ENCODE measurements around the gene PHLDB3. TPM values are rescaled to one million over a fixed set of nuclear protein-coding genes. Genes with fewer than 3 reads are reported as not detected.
"Not testable (repeated sequence)": the region's sequence is repeated elsewhere in the genome, so short reads cannot be mapped to it uniquely, and the experiment has no call there.

PHLDB3 gene
- total RNA-seq, 1 experiment from 2014 or later = 9.0 TPM

DNA sequence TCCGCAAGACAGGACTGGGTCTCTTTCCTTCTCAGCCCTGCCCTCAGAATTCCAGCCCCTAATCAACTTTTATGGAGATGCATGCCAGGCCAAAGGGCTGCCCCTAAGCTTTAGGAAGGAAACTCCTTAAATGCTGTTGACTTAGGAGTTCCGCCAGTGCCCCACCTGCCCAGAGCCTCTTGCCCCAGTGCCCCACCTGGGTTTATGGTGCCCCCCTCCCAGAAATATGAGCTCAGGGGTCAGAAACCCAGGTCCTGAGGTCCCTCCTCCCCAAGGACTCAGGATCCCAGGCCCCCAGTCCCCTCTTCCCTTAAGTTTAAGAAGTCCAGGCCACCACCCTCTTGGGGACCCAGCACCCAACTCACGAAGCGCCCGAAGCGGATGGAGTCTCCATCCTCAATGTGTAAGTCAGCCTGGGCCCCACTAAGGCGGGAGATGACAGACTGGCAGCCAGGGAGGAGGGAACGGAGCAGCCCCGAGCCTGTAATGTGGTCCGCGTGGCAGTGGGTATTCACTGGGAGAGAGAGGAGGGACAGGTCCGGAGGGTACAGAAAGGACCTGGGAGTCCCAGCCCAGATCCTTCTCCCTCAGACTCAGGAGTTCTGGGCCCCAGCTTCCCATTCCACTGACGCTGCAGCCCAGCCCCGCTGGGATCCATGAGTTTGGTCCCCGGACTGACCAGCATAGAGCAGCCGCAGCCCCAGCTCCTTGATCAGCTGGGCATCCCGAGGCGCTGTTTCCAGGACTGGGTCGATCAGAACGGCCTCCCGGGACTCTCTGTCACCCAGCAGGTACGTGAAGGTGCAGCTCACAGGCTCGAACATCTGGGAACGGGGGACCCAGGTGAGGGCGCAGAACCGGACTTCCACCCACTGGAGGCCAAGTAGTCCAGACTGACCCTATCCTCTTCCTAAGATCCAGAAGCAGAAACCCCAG, 21.6 kb upstream of the PHLDB3 start:
- peak overlapping the region; percentile 91 for H3K4me3 ChIP-seq (ENCODE audit: low read depth, low read length, poor library complexity, severe bottlenecking)
- intact Hi-C loops (cut with micrococcal nuclease; ENCODE audit: unreplicated experiment) = no loop called here
- POLR2A ChIA-PET (ENCODE audit: low non-redundant PET) = interaction anchor here (1.0 kb wide), 1 partner anchor 79 kb away, joined by 3 read pairs; no protein-coding TSS in a partner anchor
- no peak for TF ChIP-seq EZH2 (IDR thresholded peaks at IDR 0.05; ENCODE audit: borderline replicate concordance, low read depth, low read length, poor library complexity, severe bottlenecking)
- TF ChIP-seq, protein P1, sequence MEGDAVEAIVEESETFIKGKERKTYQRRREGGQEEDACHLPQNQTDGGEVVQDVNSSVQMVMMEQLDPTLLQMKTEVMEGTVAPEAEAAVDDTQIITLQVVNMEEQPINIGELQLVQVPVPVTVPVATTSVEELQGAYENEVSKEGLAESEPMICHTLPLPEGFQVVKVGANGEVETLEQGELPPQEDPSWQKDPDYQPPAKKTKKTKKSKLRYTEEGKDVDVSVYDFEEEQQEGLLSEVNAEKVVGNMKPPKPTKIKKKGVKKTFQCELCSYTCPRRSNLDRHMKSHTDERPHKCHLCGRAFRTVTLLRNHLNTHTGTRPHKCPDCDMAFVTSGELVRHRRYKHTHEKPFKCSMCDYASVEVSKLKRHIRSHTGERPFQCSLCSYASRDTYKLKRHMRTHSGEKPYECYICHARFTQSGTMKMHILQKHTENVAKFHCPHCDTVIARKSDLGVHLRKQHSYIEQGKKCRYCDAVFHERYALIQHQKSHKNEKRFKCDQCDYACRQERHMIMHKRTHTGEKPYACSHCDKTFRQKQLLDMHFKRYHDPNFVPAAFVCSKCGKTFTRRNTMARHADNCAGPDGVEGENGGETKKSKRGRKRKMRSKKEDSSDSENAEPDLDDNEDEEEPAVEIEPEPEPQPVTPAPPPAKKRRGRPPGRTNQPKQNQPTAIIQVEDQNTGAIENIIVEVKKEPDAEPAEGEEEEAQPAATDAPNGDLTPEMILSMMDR (conservative IDR thresholded peaks at IDR 0.05; ENCODE audit: low read depth, low read length) = no peak
- H3K9me3 ChIP-seq (ENCODE audit: low read depth, low read length, poor library complexity, severe bottlenecking) = no peaks in the 10 kb centered on the region
- CTCF ChIA-PET = interaction anchor here (0.5 kb wide), 1 partner anchor 33 kb away, joined by 6 read pairs; no protein-coding TSS in a partner anchor
- H3K27ac ChIP-seq (ENCODE audit: low read depth, low read length, poor library complexity, severe bottlenecking) = no peak overlapping the region
- H3K4me1 ChIP-seq (ENCODE audit: insufficient read depth, low read length, poor library complexity, severe bottlenecking) = peaks cover 7% of the 10 kb centered on the region
- no peaks in the 10 kb centered on the region for H3K27me3 ChIP-seq (replicated peaks; ENCODE audit: insufficient read depth, low read depth, low read length, poor library complexity)
- BruUV-seq (replicated peaks) = no TSS peak
- H3K36me3 ChIP-seq (ENCODE audit: insufficient read depth, low read length, poor library complexity, severe bottlenecking) = no peaks in the 10 kb centered on the region
- no peak for DNase-seq (ENCODE audit: low spot score)

DNA sequence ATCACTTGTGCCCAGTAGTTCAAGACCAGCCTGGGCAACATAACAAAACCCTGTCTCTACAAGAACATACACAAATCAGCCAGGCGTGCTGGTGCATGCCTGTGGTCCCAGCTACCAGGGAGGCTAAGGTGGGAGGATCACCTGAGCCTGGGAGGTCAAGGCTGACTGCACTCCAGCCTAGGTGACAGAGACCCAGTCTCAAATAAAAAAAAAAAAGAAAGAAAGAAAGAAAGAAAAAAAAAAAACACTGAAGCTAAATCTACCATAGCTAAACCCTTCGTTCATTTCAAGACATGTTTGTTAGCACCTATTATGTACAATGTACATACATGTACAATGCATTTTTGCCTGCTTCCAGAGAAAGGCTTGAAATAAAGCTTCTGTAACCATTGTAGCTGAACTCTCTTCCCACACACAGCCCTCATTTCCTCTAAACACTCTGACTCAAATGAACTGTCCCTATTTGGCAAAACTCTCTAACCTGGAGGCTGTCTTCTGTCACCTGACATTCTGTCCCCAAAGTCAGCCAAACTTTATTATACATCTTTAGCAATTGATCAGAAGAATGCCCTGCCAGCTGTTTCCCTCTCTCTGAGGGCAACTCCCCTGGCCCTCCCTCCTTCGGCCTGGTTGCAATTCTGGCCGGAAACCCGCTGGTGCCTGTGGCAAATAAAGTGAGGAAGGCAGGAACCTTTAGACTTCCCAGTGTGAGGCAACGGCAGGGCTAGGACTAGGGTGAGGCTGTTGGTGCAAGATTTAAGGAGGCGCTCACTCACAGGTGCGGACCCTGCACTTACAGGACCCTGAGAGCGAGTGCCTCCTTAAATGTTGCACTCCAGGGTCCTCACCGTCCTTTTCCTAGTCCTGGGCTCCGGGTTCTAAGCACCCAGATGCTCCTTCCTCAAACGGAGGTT, 20.6 kb upstream of the PHLDB3 start:
- ChIA-PET CTCF (no interaction called here), POLR2A (ENCODE audit: low non-redundant PET) (no interaction called here)
- TF ChIP-seq, protein P1 (conservative IDR thresholded peaks at IDR 0.05; ENCODE audit: low read depth, low read length) = no peak
- TF ChIP-seq EZH2 (IDR thresholded peaks at IDR 0.05; ENCODE audit: borderline replicate concordance, low read depth, low read length, poor library complexity, severe bottlenecking) = no peak
- intact Hi-C loops (cut with micrococcal nuclease; ENCODE audit: unreplicated experiment) = no loop called here
- Histone ChIP-seq H3K27me3 (replicated peaks; ENCODE audit: insufficient read depth, low read depth, low read length, poor library complexity) (no peaks in the 10 kb centered on the region), H3K4me3 (ENCODE audit: low read depth, low read length, poor library complexity, severe bottlenecking) (peak overlapping the region; percentile 91), H3K27ac (ENCODE audit: low read depth, low read length, poor library complexity, severe bottlenecking) (no peak overlapping the region), H3K4me1 (ENCODE audit: insufficient read depth, low read length, poor library complexity, severe bottlenecking) (peaks cover 7% of the 10 kb centered on the region), H3K36me3 (ENCODE audit: insufficient read depth, low read length, poor library complexity, severe bottlenecking) (no peaks in the 10 kb centered on the region), H3K9me3 (ENCODE audit: low read depth, low read length, poor library complexity, severe bottlenecking) (no peaks in the 10 kb centered on the region)
- TSS peak; percentile 20 for BruUV-seq (replicated peaks)
- DNase-seq (ENCODE audit: low spot score) = peak; percentile 31

DNA sequence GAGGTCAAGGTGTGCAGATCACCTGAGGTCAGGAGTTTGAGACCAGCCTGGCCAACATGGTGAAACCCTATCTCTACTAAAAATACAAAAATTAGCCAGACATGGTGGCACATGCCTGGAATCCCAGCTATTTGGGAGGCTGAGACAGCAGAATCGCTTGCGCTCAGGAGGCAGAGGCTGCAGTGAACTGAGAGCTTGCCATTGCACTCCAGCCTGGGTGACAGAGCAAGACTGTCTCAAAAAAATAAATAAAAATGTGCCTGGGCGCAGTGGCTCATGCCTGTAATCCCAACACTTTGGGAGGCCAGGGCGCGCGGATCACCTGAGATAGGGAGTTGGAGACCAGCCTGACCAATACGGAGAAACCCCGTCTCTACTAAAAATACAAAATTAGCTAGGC, 19.1 kb upstream of the PHLDB3 start:
- DNase-seq (ENCODE audit: low spot score); H3K36me3 ChIP-seq (ENCODE audit: insufficient read depth, low read length, poor library complexity, severe bottlenecking); intact Hi-C loops (cut with micrococcal nuclease; ENCODE audit: unreplicated experiment); H3K4me3 ChIP-seq (ENCODE audit: low read depth, low read length, poor library complexity, severe bottlenecking); H3K4me1 ChIP-seq (ENCODE audit: insufficient read depth, low read length, poor library complexity, severe bottlenecking); H3K27ac ChIP-seq (ENCODE audit: low read depth, low read length, poor library complexity, severe bottlenecking); H3K9me3 ChIP-seq (ENCODE audit: low read depth, low read length, poor library complexity, severe bottlenecking); BruUV-seq (replicated peaks); CTCF ChIA-PET; H3K27me3 ChIP-seq (replicated peaks; ENCODE audit: insufficient read depth, low read depth, low read length, poor library complexity); POLR2A ChIA-PET (ENCODE audit: low non-redundant PET): not testable (repeated sequence)

Data from A673 (cell line).